Gastroesophageal sphincter (tissue), 3 donors: ENCODE data around the gene TEX53.

Experiments
- POLR2A ChIP-seq, 2 donors: fragments of 450-650 bp; IDR thresholded peaks; one replicate each; pipeline ENCODE4 v1.6.1; 2017; ENCODE audit warnings: antibody characterized with exemption in 2 of 2, mild to moderate bottlenecking in 2 of 2, moderate library complexity in 1 of 2
- POLR2AphosphoS5 ChIP-seq: sonication (generic); formaldehyde crosslinking; IDR thresholded peaks from one replicate; pipeline ENCODE4 v1.6.1; 2017; ENCODE audit warnings: antibody characterized with exemption
- TF ChIP-seq, protein P1 (sequence below), 4 experiments: fragments of 200-600 bp in 2 of 4; fragments of 450-650 bp in 2 of 4; sonication (generic) in 1 of 4; IDR thresholded peaks; one replicate each; pipeline ENCODE4 v1.5.1; 2017 to 2019; ENCODE audit warnings: antibody characterized with exemption in 4 of 4, mild to moderate bottlenecking in 2 of 4, moderate library complexity in 2 of 4

DNA sequence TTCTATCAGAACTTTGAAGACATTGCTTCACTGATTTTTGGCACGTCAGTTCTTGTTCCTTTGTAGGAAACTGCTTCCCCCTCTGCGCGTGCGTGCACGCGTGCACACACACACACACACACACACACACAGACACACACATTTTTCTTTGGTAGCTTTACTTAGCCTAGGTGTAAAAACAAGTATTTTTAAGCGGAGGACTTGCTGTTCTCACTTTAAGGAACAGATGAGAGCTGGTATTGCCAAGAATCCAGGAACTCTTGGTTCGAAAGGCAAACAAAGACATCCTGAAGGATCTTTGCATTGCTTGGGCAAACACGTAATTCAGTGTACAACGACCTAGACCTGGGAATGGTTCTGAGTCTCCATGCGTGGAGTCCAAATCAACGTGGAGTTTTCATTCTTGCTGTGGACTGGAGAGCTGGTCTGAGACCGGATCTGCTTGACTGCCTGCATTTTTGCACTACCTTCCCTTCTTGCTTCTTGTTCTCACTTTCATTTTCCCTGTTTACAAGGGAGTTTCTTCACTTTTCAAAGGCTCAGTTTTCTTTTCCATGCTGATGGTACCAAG is 38.3 kb downstream of the TEX53 start:
- TF ChIP-seq POLR2AphosphoS5 (no peak), POLR2A (IDR thresholded peaks at IDR 0.05) (no peak)
- TF ChIP-seq, protein P1, sequence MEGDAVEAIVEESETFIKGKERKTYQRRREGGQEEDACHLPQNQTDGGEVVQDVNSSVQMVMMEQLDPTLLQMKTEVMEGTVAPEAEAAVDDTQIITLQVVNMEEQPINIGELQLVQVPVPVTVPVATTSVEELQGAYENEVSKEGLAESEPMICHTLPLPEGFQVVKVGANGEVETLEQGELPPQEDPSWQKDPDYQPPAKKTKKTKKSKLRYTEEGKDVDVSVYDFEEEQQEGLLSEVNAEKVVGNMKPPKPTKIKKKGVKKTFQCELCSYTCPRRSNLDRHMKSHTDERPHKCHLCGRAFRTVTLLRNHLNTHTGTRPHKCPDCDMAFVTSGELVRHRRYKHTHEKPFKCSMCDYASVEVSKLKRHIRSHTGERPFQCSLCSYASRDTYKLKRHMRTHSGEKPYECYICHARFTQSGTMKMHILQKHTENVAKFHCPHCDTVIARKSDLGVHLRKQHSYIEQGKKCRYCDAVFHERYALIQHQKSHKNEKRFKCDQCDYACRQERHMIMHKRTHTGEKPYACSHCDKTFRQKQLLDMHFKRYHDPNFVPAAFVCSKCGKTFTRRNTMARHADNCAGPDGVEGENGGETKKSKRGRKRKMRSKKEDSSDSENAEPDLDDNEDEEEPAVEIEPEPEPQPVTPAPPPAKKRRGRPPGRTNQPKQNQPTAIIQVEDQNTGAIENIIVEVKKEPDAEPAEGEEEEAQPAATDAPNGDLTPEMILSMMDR (IDR thresholded peaks at IDR 0.05), result no peak
